Measurements from ENCODE around the gene XXYLT1.

GRCh38 chr3:195285372-195285771, 14.4 kb upstream of the XXYLT1 start:
- TF ChIP-seq, protein P1, sequence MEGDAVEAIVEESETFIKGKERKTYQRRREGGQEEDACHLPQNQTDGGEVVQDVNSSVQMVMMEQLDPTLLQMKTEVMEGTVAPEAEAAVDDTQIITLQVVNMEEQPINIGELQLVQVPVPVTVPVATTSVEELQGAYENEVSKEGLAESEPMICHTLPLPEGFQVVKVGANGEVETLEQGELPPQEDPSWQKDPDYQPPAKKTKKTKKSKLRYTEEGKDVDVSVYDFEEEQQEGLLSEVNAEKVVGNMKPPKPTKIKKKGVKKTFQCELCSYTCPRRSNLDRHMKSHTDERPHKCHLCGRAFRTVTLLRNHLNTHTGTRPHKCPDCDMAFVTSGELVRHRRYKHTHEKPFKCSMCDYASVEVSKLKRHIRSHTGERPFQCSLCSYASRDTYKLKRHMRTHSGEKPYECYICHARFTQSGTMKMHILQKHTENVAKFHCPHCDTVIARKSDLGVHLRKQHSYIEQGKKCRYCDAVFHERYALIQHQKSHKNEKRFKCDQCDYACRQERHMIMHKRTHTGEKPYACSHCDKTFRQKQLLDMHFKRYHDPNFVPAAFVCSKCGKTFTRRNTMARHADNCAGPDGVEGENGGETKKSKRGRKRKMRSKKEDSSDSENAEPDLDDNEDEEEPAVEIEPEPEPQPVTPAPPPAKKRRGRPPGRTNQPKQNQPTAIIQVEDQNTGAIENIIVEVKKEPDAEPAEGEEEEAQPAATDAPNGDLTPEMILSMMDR (IDR thresholded peaks at IDR 0.05) = no peak
- TF ChIP-seq MAZ (IDR thresholded peaks at IDR 0.05; ENCODE audit: borderline replicate concordance, low read depth, low read length) = no peak
- TF ChIP-seq RNF2 (IDR thresholded peaks at IDR 0.05; ENCODE audit: borderline replicate concordance, low read depth) = no peak
- TF ChIP-seq SMC3 (IDR thresholded peaks at IDR 0.05) = no peak
- TF ChIP-seq MAX (IDR thresholded peaks at IDR 0.05) = no peak
- no peak for TF ChIP-seq RFX5 (IDR thresholded peaks at IDR 0.05)

Measured in A549 (cell line).